ENCODE results near the gene SPRYD3.

Gene SPRYD3

DNA sequence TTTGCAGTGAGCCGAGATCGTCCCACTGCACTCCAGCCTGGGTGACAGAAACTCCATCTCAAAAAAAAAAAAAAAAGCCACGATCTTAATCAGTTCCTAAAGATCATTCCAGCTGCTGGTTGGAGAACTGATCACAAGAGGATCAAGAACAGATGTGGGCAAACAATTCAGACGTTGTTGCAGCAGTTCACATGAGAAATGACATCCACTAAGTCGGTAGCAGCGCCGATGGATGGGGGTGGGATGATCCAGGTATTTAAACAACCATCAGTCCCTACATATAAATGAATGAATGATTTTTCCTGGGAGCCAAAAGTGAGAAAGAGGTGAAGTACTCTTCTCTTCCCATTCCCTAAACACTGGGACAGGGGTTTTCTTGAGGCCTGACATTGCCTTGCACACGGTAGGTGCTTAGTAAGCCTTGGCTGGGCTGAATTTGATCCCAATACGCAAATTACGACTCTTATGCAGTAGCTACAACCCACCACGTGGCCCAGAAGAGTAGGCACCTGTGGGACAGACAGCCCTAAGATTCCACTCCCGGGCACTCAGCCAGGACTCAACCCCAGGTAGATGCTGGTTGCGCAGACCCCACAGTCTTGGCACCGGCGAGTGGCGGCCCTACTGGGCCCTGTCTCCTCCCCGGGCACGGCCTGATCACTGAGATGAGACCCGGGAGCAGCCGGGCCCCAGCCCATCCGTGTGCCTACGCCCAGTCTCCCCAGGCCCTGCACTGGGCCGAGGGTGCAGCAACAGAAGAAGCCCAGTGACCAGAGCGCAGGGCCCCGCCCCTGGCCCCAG, 565 bp downstream of the SPRYD3 start:
- in situ Hi-C loops (cut with MboI; ENCODE audit: low sequenced_read_pairs) = no loop called here

DNA sequence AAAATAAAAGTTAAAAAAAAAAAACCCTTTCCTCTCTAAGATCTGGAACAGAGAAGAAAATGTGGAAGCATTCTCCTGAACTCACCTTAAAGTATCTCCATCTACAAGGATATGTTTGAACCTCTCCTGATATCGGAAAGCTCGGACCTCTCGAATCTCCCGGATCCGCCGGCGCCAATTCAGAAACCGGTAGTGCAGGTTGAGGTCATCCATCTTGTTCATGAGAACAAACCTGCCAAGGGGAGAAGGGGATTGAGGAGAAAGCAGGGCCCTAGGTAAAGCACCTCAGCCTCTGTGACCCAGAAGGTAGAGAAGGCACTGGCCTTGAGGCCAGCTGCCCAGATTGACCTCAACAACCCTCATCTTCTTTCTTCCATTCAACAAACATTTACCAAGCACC, 2.2 kb downstream of the SPRYD3 start:
- in situ Hi-C loops (cut with MboI; ENCODE audit: low sequenced_read_pairs) = no loop called here

DNA sequence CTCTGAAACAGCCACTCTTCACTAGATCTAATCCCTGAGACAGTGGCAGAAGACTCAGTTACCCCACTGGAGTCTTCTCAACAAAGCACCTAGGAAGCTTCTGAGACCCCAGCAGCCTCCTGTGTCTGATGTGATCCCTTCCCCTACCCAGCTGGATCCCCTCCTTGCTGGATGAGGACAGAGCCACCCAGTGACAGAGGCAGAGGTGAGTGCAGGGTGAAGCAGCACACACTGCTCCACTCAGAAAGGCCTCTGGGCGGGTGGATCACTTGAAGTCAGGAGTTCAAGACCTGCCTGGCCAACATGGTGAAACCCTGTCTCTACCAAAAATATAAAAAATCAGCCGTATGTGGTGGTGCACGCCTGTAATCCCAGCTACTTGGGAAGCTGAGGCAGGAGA, 2.7 kb downstream of the SPRYD3 start:
- in situ Hi-C loops (cut with MboI; ENCODE audit: low sequenced_read_pairs) = no loop called here

DNA sequence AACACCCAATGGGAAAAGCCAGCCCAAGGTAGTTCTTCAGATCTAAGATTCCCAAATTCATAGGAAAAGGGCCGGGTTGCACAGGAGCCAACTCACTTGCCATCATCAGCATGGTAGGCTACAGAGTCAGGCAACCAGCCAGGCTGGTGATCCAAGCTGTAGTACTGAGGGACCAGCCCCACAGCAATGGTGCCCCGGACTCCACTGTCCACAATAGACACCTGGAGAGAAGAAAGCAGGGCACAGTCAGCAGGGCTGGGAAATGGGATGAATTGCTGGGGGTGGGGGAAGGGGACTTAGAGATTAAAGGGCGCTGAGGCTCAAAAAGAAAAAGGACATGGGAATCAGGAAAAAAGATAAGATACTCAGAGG, 4.2 kb downstream of the SPRYD3 start:
- in situ Hi-C loops (cut with MboI; ENCODE audit: low sequenced_read_pairs) = no loop called here

DNA sequence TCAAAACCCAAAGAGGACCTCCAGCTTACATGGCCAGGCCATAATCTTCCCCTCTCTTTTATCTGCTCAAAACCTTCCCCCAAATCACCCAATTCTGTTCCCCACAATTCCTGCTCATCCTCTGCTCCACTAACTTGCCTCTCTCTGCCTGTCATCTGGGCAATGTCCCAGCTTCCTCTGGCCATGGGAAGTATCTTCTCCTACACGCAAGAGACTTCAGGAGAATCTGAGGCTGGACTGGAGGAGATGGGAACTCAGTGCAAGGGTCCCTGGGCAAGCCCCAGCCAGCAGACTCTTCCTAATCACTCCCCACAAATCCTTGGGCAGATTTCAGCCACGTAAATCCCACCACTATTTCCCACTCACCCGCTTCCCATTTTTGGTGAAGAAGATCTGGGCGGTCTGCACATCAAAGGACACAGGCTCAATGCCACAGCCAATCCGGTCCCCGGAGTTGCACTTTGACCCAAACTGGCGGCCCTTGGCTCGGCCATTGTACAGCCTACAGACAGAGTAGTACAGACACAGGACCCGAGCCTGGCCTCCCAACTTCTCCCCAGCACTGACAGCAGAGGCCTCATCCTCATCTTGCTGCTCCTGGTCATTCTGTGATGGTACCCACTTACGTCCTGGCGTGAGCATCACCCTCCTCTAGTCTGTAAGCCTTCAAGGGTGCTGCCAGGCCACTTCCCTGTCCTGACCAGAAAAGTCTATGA, 4.7 kb downstream of the SPRYD3 start:
- in situ Hi-C loops (cut with MboI; ENCODE audit: low sequenced_read_pairs) = no loop called here

DNA sequence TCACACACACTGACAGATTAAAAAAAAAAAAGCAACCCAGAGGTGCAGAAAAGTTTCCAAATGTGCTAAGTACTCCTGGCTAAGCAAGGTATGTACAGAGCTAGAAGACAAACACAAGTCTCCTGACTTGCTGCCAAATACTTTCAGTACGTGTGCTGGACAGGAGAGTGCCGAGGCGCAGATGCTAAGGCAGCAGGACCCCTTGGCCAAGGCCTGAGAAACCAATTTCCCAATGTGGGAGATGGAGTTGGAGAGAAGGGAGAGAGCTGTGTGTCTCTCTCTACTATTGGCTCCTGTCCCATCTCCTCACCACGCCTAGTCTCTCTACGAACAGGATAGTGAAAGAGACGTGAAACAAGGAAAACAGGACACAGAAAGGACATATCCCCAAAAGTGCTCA, 5.3 kb downstream of the SPRYD3 start:
- in situ Hi-C loops (cut with MboI; ENCODE audit: low sequenced_read_pairs) = no loop called here

DNA sequence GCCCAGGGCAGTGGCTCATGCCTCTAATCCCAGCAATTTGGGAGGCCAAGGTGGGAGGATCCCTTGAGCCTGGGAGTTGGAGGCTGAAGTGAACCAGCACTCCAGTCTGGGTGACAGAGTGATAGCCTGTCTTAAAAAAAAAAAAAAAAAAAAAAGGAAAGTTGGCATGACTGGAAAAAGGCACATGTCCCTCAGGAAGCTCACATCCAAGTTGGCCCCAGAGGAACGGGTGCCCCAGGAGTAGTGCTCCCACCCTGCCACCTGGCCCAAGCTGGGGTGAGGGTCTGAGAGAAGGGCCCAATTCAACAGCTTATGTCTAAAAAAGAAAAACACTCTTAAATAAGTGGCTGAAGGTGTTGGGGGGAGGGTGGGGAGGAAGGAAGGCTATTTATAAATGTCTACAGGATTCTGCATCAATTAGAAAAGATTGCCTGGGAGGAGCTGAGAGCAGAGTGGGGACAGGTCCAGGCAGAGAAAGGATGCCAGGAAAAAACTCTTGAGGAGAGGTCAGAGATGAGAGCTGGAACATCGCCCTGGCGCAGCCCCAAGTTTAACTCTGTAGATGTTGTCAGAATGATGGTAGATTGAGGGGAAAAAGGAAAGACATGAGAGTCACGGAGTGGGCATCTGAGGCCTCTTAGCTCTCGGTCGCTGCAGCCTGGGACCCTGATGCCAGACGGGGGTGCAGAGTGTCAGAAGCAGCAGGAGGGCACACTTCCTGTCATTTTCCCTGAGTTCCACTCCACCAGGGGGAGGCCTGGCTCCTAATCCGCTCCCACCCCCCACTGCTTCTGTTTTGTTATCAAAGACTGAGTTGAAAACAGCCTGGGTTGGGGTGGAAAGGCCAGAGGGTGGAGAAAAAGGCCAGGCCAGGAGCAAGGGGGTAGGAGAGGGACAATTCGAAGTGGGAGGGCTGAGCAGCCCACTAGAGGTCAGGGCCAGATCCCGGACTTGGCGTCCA, 7.3 kb downstream of the SPRYD3 start:
- in situ Hi-C loops (cut with MboI; ENCODE audit: low sequenced_read_pairs) = no loop called here

DNA sequence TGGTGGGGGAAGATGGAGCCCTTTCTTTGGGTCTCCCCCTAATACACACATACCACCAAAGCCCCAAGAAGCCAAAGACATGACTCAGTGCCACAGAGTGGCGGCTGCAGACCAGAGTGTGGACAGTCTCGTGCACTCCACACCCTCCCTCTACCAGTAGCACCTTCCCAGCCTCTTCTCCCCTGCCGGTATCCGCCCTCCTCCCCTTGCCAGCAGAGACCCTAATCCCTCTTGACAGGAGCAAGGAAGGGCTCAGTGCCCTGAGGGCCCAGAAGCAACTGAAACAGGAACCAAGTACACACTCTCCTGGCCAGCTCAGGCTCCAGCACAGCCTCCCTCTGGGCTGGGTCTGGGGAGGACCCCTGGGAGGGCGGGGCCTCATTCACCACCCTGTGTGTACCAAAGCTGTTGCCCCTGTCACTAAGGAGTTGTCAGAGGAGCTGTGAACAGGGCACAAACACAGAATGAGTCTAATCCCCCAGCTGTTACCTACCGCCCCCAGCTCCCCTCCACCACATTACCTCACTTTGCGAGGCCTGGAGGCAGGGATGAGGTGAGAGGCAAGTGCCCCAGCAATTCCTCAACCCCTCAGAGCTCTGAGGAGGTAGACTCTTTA, 8.2 kb downstream of the SPRYD3 start:
- in situ Hi-C loops (cut with MboI; ENCODE audit: low sequenced_read_pairs) = no loop called here

DNA sequence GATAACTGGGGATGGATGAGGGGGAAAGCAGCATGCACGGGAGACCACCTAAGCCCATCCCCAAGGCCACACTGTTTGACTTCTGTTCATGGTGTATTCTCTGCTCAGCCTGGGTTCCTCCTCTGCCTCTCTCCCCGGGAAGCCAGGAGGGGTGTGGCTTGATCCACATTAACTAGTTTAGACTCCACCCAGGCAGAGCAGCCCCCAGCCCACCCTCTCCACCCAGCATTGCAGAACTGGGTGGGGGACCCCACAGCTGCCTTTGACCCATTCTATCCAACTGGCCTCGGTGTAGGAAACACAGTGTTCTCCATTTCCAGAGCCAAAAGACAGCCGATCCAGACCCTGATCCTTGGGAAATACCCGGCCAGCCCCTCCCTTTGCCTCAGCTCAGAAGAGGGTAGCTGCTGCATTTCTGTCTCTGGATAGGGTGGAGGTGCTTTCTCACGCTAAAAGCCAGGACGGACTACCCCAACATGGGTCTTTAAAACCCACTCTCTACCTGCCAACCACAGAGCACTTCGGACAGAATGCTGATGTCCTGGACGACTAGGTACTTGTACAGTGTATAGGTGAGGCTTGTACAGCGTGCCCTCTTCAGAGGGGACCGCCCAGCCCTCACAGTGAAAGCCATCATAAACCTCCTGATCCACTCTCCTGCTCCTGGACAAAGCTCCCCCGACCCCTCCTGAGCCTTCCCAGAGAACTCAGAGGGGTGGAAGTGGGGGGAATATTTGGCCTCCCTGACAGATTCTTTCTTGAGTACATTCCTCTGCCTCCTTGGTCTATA, 9.4 kb downstream of the SPRYD3 start:
- in situ Hi-C loops (cut with MboI; ENCODE audit: low sequenced_read_pairs) = loop anchor here (10.0 kb wide), 1 partner anchor 115 kb away; the partner anchor contains the start of genes CSAD and ZNF740

DNA sequence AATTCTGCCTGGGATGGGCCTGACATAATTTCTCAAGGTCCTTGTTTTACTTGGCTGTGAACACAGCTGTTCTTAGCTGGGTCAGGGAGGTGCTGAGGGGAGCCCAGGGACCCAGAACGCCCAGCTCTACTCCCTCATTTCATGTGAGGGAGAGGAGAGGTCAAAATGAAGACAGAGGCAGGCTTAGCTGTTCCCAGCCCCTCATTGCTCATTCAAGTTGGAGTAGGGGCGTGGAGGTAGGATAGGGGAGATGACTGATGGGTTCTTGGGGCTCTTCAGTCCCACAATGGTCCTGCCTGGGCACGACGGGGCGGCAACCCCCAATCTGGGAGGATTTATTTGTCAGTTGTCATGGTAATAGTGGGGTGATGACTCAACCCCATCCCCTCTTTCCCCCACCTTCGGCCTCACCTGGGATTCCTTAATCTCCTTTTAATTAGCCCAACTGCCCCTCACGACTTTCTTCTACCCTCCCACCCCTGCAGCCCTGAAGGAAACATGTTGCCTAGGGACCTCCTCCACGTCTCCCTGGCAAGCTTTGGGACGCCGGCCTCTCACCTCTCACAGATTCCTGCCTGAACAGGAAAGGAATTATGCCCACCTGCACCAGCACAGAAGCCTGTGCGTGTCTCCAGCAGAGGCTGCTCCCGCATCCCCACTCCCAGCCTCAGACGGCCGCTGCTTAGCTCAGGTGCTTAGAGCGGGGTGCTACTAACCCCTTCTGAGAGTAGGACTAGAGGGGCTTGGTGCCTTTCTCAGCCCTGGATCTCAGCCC, 10.2 kb downstream of the SPRYD3 start:
- in situ Hi-C loops (cut with MboI; ENCODE audit: low sequenced_read_pairs) = loop anchor here (10.0 kb wide), 1 partner anchor 116 kb away; the partner anchor contains the start of genes CSAD and ZNF740

DNA sequence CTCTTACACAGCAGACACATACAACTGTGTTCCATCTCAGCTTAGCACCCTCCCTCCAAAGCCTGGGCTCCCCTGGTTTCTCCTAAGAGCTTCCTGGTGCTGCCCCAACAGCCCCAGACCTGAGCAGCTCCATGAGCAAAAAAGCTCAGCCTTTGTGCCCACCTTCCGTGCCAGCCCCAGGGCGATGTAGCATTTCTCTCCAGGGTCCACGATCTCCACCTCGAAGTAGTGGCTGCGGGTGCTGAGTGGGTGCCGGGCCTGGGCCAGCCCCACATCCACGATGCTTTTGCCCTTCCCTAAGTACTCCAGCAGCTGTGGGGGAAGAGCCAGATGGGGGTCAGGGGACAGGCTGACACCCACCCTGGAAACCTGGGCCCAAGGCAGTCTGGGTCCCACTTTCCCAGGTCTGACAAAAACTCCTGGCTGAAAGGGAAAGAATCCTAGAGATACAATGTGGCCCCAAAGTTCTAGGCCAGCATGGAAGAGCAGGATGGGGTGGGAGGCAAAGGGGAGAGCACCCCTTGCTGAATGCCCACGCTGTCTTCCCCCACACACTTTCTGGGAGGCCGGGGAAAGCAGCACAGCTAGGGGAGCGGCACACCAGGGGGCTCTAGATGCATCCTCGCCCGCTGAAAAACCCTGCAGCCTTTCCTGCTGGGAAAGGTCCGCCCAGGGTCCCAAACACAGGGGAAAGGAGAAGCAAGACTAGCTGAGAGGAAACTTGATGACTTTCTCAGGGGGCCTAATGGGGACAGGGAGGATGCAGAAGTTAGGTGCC, 11.0 kb downstream of the SPRYD3 start:
- in situ Hi-C loops (cut with MboI; ENCODE audit: low sequenced_read_pairs) = loop anchor here (10.0 kb wide), 1 partner anchor 117 kb away; the partner anchor contains the start of genes CSAD and ZNF740

DNA sequence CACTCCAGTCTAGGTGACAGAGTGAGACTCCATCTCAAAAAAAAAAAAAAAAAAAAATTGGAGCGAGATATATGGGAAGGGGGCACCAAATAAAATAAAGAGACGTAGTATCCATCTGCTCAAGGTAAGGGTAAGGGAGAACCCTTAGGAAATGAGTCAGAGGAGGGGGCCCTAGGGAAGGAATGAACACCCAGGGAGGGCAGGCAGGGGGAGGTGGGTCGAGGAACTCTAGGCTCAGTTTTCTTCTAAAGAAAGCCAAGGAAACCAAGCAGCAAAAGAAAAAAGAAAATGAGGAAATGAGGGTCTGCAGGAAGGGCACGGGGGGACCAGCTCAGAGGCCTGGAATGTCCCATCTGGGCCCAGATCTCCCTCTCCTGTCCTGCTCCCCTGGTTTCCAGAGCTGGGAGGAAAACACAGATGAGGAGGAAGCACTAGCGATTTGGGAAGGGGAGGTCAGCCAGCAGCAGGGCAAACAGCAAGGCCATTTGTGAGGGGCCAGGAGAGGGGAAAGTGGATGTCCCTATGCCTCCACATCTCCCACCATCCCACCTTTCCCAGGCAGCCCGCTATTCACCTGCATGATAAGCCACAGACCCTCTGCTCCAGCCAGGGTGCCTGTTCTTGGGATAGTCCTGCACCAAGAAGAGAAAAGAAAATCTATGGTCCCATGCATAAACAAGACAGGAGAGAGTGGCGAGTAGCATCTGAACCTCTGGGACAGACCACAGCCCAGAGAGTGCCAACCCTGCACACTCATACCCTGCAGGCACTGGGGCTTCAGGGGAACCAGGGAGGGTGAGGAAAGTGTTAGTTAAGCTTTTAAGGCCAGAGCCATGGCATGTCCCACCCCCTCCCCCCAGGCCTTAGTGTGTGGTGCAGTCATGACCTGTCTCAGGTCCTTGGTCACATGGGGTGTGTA, 11.9 kb downstream of the SPRYD3 start:
- in situ Hi-C loops (cut with MboI; ENCODE audit: low sequenced_read_pairs) = loop anchor here (10.0 kb wide), 1 partner anchor 117 kb away; the partner anchor contains the start of genes CSAD and ZNF740

DNA sequence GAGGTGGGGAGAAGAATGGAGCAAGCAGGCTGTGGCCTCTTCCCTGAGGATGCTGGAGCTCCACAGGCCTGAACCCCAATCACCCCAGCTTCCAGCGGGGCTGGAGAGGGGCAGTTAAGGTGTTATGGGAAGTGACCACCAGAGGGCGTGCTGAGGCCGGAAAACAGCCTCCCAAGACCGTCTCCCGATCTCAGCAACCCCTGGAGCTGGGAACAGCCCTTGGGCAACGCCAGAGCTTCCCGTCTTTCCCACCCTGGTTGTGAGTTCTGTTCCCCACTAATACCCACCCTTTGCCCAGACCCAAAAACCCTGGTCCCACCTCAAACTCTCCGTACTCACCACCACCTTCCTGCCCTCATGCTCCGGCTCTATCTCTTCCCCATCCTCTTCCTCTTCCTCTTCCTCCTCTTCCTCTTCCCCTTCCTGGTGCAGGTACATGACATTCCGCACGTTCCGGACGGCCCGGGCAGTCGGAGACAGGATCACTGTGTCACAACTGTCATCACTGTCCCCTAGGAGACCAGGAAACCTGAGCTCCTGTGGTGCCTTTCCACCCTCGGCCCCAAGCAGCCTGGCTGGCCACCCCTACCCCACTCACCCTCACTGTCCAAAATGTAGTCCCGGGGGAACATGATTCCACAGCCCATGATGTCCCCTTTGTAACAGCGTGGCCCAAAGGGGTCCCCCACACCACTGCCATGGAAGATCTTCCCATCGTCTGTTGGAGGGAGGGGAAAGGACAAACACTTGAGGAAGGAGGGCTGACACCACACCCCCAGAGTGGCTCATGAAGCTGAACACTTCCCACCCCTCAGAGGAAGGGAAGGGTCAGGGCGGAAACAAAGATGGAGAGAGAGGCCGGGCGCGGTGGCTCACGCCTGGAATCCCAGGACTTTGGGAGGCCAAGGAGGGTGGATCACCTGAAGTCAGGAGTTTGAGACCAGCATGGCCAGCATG, 12.9 kb downstream of the SPRYD3 start:
- in situ Hi-C loops (cut with MboI; ENCODE audit: low sequenced_read_pairs) = loop anchor here (10.0 kb wide), 1 partner anchor 119 kb away; the partner anchor contains the start of genes CSAD and ZNF740

DNA sequence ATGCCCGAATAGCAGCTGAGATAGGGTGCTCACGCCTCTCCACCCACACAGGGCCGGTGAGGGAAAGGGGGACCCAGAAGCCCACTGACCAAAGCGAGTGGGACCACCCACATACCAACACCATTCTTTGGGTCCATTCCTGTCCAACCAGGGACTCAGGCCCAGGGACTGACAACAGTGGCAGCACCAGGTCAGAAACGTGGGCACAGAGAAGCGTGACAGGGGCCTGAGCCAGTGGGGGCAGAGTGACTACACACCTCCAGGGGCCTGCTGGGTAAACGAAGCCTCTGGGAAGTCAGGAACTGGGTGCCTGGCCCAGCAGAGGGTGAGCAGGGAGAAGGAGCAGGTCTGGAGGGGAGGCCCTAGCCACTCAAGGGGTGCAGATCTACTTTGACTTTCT, 13.7 kb downstream of the SPRYD3 start:
- in situ Hi-C loops (cut with MboI; ENCODE audit: low sequenced_read_pairs) = loop anchor here (10.0 kb wide), 1 partner anchor 119 kb away; the partner anchor contains the start of genes CSAD and ZNF740

DNA sequence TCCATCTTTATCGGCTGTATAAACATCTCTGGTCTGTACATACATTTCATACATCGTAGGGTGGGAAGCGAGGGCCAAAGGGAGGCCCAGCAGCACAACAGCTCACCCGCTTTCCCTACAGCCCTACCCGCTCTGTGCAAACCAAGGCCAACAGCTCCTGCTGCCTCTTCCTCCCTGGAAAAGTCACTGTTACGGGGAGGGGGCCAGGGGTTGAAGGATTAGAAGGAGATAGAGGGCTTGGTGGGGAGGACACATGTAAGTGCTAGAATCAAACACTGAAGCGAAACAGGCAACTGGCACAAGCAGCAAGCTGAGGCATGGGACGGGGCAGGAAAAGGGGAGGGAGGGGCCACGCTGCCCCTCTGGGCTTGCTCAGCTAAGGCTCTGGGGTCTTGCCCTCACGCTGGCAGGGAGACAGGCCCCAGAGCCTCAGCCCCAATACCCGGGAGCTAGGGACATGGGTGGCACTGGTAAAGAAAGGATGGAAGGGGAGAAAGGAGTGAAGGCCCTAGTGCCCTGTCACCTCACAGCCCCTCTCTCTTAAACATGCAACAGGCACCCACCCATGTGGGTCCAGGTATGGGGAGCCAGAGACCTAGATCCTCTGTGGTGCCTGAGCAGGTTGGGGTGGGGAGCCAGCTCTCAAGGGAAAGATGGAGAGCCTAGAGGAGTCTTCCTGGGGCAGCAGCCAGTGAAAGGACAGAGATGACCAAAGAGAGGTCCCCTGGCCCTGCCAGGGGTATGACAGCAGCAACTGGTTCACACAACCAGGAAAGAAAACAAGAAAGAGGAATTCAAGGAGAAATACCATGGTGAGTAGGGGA, 14.4 kb downstream of the SPRYD3 start:
- in situ Hi-C loops (cut with MboI; ENCODE audit: low sequenced_read_pairs) = loop anchor here (10.0 kb wide), 1 partner anchor 120 kb away; the partner anchor contains the start of genes CSAD and ZNF740

All from HL-60/S4 (cell line).